ENCODE measurements around the gene CD34. TPM values are rescaled to one million over a fixed set of nuclear protein-coding genes. Genes with fewer than 3 reads are reported as not detected.
A peak's percentile ranks its signal among the peaks of the same experiment; 100 is the strongest.

CD34 gene
- polyA plus RNA-seq, 3 donors from 2014 or later: not detected

DNA sequence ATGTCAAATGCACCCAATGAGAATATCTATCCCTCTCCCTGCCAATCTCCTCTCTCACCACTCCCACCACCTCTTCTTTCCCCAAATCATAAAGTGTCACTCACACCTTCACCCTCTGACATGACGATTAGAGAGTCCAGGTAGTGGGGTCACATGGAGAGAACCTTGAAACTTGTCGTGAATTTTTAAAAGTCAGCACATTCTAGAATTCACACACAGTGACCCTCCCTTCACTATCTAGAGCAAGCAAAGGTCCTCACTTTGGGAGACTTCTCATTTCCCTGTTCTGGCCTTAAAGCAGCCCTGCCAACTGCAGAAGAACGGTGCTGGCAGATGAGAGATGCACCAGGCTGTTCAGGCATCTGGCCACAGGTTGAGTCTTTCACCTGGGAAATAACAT is 61.9 kb downstream of the CD34 start:
- H3K27ac Mint-ChIP-seq: peak overlapping the region; percentile 2 to 90 (median 80)
- H3K4me3 Mint-ChIP-seq: peak overlapping the region in 3 of 5 donors; percentile 28 to 75 (median 52)
- H3K36me3 Mint-ChIP-seq: peaks cover 0 to 7% (median 3%) of the 10 kb centered on the region in 3 donors
- no peak for DNase-seq
- H3K4me1 Mint-ChIP-seq: peaks cover 79 to 99% of the 10 kb centered on the region in 2 donors
- H3K27me3 Mint-ChIP-seq (ENCODE audit: low read depth in 3 of 3): peaks cover 0 to 2% (median 2%) of the 10 kb centered on the region in 3 donors
- H3K9me3 Mint-ChIP-seq: no peaks in the 10 kb centered on the region

DNA sequence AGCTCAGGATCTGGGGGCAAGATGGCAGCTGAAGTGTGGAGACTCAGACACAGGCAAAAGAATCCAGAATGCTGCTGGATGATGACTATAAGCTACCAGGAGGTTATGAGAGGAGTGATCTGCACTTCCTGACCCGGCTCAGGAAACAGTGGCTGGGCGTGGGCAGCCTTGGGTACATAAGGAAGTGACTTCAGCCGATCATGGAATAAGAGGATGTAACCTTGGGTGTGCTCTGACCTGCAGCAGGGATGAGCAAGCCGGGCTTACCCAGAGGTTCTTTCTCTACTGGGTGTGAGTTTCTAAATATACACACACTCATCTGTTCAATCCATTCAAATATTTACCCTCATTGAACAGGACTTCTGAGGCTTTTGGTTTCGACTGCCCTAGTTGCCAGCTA is 62.7 kb downstream of the CD34 start:
- H3K27ac Mint-ChIP-seq: peak overlapping the region; percentile 14 to 82 (median 64)
- peaks cover 0 to 2% (median 2%) of the 10 kb centered on the region in 3 donors for H3K27me3 Mint-ChIP-seq (ENCODE audit: low read depth in 3 of 3)
- H3K9me3 Mint-ChIP-seq: no peaks in the 10 kb centered on the region
- peaks cover 3 to 7% (median 4%) of the 10 kb centered on the region in 3 donors for H3K36me3 Mint-ChIP-seq
- H3K4me3 Mint-ChIP-seq: peak overlapping the region; percentile 25 to 69 (median 53)
- H3K4me1 Mint-ChIP-seq: peaks cover 78 to 99% of the 10 kb centered on the region in 2 donors
- DNase-seq: no peak

DNA sequence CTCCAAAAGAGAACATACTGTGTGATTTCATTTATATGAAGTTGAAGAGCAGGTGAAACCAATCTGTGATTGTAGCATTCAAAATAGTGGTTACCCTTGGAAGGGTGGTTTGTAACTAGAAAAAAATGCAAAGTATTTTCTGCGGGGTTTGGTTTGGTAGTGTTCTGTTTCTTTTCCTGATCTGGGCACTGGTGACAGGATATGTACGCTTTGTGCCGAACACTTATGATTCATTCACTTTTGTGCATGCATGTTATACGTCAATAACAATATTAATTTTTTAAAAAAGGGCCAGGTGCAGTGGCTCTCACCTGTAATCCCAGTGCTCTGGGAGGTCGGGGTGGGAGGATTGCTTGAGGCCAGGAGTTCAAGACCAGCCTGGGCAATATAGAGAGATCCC is 63.8 kb downstream of the CD34 start:
- Mint-ChIP-seq H3K27ac (no peak overlapping the region), H3K4me1 (peaks cover 75 to 99% of the 10 kb centered on the region in 2 donors)

DNA sequence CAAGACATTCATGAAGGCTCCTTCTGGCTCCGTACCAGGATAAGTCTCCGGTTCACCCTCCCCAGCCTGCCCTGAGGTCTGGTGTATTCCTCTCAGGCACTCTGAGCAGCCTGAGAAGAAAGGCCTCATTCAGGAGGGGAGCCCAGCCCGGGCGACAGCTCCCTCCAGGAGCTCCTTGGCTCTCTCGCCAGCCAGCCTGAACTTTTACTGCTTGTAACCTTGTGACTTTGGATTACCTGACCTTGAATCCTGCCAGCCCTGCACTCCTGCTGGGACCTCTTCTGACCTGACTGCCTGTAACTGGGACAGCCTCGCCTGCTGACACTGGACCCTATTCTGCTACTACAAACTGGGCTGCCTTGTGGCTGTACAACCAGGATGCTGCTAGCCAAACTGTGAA is 65.8 kb downstream of the CD34 start:
- Mint-ChIP-seq H3K27me3 (ENCODE audit: low read depth in 3 of 3) (peaks cover 0 to under 1% (median 0%) of the 10 kb centered on the region in 3 donors), H3K9me3 (no peaks in the 10 kb centered on the region), H3K4me1 (peaks cover 61 to 99% of the 10 kb centered on the region in 2 donors), H3K4me3 (no peak overlapping the region), H3K36me3 (peaks cover 3 to 7% (median 4%) of the 10 kb centered on the region in 3 donors), H3K27ac (peak overlapping the region in 3 of 6 donors; percentile 14 to 46 (median 25))
- DNase-seq: no peak

More for the DNA sequence above, 63.8 kb downstream of the CD34 start:
- no peak for DNase-seq
- peaks cover 0 to 2% (median 0%) of the 10 kb centered on the region in 3 donors for H3K27me3 Mint-ChIP-seq (ENCODE audit: low read depth in 3 of 3)
- H3K36me3 Mint-ChIP-seq: peaks cover 3 to 7% (median 4%) of the 10 kb centered on the region in 3 donors
- no peaks in the 10 kb centered on the region for H3K9me3 Mint-ChIP-seq
- no peak overlapping the region for H3K4me3 Mint-ChIP-seq

DNA sequence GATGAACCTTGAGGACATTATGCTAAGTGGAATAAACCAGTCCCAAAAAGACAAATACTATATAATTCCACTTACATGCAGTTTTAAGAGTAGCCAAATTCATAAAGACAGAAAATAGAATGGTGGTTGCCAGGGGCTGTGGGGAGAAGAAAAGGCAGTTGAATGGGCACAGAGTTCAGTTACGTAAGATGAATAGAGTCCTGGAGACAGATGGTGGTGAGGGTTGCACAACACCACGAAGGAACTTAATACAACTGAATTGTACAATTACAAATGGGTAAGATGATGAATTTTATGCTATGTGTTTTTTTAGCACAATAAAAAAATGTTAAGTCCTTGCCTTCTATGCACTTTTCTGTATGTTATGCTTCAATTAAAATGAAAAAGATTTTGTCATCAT is 66.6 kb downstream of the CD34 start:
- no peak overlapping the region for H3K4me3 Mint-ChIP-seq
- peaks cover 60 to 99% of the 10 kb centered on the region in 2 donors for H3K4me1 Mint-ChIP-seq
- no peak for DNase-seq
- peak overlapping the region in 1 of 6 donors; percentile 14 for H3K27ac Mint-ChIP-seq
- H3K27me3 Mint-ChIP-seq (ENCODE audit: low read depth in 3 of 3): no peaks in the 10 kb centered on the region
- no peaks in the 10 kb centered on the region for H3K9me3 Mint-ChIP-seq
- peaks cover 3 to 7% (median 4%) of the 10 kb centered on the region in 3 donors for H3K36me3 Mint-ChIP-seq

DNA sequence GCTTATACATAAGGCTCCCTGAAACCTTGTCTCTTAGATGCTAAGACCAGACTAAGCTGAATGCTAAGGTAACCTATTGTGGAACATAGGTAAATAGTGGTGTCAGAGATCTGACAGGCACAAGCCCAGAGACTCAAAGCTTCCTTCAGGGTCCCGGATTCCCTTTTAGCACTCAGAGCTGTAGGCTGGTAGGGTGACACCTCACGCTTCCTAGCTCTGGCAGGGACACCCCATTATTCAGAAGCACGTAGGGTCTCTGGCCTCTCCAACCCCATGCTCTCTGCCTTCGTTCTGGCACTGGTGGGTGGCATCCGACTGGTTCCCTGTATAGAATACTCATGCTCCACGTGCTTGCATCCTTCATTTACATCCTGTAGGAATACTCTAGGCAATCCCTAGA is 68.4 kb downstream of the CD34 start:
- peaks cover 4 to 6% (median 4%) of the 10 kb centered on the region in 3 donors for H3K36me3 Mint-ChIP-seq

DNA sequence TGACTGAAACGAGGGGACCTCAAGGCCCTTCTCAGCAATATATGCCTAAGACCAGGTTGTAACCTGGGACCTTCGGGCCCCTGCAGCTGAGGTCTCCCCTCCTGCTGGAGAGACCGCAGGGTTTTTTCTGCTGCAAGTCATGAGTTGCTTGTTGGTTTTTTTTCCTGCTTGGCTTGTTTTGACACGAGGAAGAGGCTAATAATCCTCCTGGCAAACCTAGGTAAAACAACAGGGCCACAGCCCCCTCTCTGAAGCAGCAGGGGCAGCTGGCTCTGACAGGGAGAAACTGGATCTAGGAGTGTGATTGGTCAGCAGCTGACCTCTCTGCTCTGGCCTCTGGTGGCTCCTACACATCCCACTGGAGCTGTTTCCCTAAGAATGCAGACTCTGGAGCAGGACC is 69.0 kb downstream of the CD34 start:
- Mint-ChIP-seq H3K4me1 (peaks cover 65 to 100% of the 10 kb centered on the region in 2 donors), H3K27me3 (ENCODE audit: low read depth in 3 of 3) (no peaks in the 10 kb centered on the region), H3K4me3 (no peak overlapping the region), H3K27ac (no peak overlapping the region), H3K9me3 (no peaks in the 10 kb centered on the region), H3K36me3 (peaks cover 4 to 6% (median 4%) of the 10 kb centered on the region in 3 donors)
- no peak for DNase-seq

More for the DNA sequence above, 68.4 kb downstream of the CD34 start:
- H3K9me3 Mint-ChIP-seq: no peaks in the 10 kb centered on the region
- no peak for DNase-seq
- H3K27me3 Mint-ChIP-seq (ENCODE audit: low read depth in 3 of 3): no peaks in the 10 kb centered on the region
- H3K4me3 Mint-ChIP-seq: no peak overlapping the region
- peaks cover 59 to 99% of the 10 kb centered on the region in 2 donors for H3K4me1 Mint-ChIP-seq
- H3K27ac Mint-ChIP-seq: peak overlapping the region in 2 of 6 donors; percentile 25 to 37

DNA sequence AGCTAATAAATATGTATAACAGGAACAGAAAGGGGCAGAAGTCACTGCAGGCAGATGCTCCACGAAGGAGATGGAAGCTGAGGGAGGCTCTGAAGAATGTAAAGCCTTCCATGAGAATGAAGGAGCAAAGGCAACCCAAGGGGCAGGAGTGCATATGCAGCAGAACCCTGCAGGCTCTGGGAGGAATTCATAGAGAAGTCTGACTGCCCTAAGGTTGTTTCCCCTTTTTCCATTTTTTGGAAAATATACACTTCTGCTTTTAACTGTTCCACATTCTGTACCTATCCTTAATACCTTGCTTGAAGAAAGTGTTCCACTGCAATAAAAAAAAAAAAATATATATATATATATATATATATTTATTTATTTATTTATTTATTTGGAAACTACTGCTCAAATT is 69.6 kb downstream of the CD34 start:
- DNase-seq: no peak
- Mint-ChIP-seq H3K4me1 (peaks cover 69 to 100% of the 10 kb centered on the region in 2 donors), H3K27me3 (ENCODE audit: low read depth in 3 of 3) (no peaks in the 10 kb centered on the region), H3K4me3 (no peak overlapping the region), H3K9me3 (no peaks in the 10 kb centered on the region), H3K27ac (peak overlapping the region in 2 of 6 donors; percentile 30 to 68), H3K36me3 (peaks cover 4 to 6% (median 4%) of the 10 kb centered on the region in 3 donors)

DNA sequence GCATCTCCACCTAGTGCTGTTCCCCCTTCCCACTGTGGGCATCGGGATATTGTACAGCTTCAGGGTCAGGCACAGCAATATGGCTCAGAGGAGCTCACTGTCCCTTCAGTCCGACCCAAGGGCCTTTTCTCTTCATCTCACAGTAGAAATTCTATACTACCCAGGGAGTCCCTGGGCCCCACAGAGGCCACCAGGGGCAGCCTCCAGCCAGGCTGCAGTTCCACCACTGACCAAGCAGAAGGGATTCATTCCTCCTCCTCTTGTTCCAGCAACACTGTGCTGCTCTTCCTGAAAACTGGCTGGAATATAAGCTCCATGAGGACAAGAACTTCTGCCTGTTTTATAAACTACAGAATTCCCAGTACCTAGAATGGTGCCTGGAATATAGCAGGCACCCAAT is 70.5 kb downstream of the CD34 start:
- Mint-ChIP-seq H3K27ac (no peak overlapping the region), H3K4me1 (peaks cover 69 to 97% of the 10 kb centered on the region in 2 donors), H3K9me3 (no peaks in the 10 kb centered on the region), H3K4me3 (no peak overlapping the region), H3K27me3 (ENCODE audit: low read depth in 3 of 3) (no peaks in the 10 kb centered on the region), H3K36me3 (peaks cover 2 to 6% (median 4%) of the 10 kb centered on the region in 3 donors)
- no peak for DNase-seq

DNA sequence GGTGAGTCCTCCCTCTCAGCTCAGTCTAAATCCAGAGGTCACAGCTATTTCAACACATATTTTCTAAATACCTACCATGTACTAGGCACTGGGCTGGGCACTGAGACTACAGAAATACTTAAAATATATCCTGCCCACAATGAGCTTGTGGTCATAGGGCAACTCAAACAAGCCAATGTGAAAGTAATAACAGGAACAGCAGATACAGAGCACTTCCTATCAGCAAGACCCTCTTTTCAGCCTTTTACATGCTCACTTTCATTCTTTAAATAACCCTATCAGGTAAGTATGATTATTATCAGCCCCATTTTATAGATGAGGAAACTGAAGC is 71.9 kb downstream of the CD34 start:
- H3K27me3 Mint-ChIP-seq (ENCODE audit: low read depth in 3 of 3): peaks cover 0 to 2% (median 0%) of the 10 kb centered on the region in 3 donors
- peaks cover 0 to 4% (median 3%) of the 10 kb centered on the region in 3 donors for H3K36me3 Mint-ChIP-seq
- H3K27ac Mint-ChIP-seq: peak overlapping the region in 5 of 6 donors; percentile 8 to 47 (median 39)
- no peak for DNase-seq
- no peak overlapping the region for H3K4me3 Mint-ChIP-seq
- no peaks in the 10 kb centered on the region for H3K9me3 Mint-ChIP-seq
- H3K4me1 Mint-ChIP-seq: peaks cover 72 to 97% of the 10 kb centered on the region in 2 donors

DNA sequence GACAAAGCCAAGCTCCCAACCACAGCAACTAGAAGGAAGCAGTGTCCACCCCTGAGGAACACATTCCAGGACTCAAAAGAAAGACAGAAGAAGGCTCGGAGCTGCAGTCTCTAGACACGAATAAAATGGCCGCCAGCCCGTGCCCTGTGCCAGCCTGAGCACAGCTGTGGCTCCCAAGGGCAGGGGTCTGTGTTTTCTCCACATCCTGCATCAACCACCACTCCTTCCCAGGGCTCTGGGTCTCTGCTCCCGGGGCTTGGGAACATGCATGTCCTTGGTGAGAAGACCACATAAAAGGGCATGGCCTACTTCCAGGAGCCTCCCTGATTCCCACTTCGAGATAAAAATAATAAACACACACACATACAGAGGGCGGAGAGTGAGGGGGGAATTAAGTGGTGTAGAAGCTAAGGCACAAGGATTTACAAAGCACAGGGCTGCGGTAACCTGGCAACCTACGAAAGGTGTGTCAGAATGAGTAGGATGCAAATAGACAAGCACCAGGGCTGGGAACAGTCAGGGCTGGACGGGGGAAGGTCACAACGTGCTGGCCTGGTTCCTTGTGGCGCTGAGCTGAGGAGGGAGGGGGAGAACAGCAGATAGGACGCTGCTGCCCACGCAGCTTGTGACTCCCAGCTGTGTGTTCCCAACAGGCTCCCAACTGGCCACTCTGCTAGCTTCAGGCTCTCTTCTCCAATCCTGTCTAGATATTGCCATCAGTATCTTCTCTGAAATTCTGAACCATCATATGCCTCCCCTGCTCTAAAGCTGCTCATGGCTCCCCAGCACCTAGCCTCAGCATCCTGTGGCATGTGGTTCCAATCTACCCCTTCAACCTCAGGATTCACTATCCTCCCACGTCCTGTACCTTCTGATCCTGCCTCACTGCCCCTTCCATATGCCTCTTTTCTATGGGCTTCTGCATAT is 72.5 kb downstream of the CD34 start:
- Mint-ChIP-seq H3K27me3 (ENCODE audit: low read depth in 3 of 3) (peaks cover 0 to 2% (median 0%) of the 10 kb centered on the region in 3 donors), H3K36me3 (peaks cover 0 to 3% (median 1%) of the 10 kb centered on the region in 3 donors), H3K4me3 (peak overlapping the region in 1 of 5 donors; percentile 27), H3K4me1 (peaks cover 74 to 97% of the 10 kb centered on the region in 2 donors), H3K27ac (peak overlapping the region in 5 of 6 donors; percentile 8 to 50 (median 39)), H3K9me3 (no peaks in the 10 kb centered on the region)
- DNase-seq: no peak

DNA sequence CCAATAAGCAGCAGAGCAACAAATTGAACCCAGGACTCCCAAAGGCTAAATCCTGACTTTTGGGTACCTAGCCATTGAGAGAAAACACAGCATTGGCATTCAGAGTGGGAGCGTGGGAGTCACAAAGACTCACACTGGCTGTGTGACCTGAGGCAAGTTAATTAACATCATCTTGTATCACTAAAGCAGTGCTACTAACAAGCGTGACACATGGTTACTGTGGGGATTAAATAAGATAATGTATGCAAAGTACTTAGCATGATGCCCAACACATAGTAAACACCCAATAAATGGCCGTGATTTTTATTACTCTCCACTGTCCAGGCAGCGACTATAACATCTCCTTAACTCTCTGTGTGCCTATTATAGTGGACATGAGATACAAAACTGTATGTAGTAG is 73.3 kb downstream of the CD34 start:
- Mint-ChIP-seq H3K4me1 (peaks cover 74 to 97% of the 10 kb centered on the region in 2 donors), H3K4me3 (no peak overlapping the region), H3K27ac (peak overlapping the region in 2 of 6 donors; percentile 30 to 40), H3K36me3 (peaks cover 0 to 3% (median 0%) of the 10 kb centered on the region in 3 donors), H3K9me3 (no peaks in the 10 kb centered on the region), H3K27me3 (ENCODE audit: low read depth in 3 of 3) (peaks cover 0 to 2% (median 0%) of the 10 kb centered on the region in 3 donors)
- DNase-seq: no peak

DNA sequence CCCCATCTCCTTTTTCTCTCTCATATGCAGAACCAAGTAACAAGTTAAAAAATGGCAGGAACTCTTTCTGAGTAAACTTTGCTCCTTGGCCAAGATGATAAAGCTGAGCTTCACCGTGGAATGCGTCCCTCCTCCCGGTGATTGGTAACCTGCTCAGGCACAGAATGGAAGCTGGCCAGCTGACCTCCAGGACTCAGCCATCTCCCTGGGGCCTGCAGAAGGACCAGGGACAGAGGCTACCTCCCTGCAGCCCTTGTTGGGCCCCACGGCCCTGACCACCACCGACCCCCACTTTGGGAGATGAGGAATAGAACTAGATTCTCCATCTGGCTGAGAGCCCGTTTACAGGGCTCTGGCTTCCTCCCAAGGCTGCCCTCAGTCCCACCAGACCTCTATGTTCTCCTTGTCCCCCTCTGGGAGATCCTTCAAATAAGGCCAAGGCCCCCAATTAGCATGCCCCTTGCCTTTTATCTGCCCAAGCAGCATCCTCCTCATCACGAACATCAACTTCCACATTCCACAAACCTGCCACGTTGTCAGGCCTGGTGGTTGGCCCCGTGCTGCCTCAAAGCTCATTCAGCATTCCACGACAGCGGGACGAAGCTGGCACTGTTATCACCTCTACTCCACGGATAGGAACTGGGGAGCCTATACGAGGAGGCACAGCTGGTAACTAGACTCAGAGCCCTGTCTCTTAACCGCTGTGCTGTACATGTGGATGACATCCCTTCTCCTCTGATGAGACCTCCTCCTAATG is 74.2 kb downstream of the CD34 start:
- Mint-ChIP-seq H3K36me3 (peaks cover 0 to 3% (median 0%) of the 10 kb centered on the region in 3 donors), H3K4me3 (no peak overlapping the region), H3K27ac (peak overlapping the region in 4 of 6 donors; percentile 36 to 70 (median 68)), H3K27me3 (ENCODE audit: low read depth in 3 of 3) (peaks cover 0 to 2% (median under 1%) of the 10 kb centered on the region in 3 donors), H3K4me1 (peaks cover 78 to 97% of the 10 kb centered on the region in 2 donors), H3K9me3 (no peaks in the 10 kb centered on the region)
- DNase-seq: no peak
